HG02973 (cell line): ENCODE results near the gene MRPL14.

Experiments used
- ATAC-seq: cut with Tn5 transposase; IDR thresholded peaks from one replicate; pipeline ENCODE4 v1.9.1; 2021; ENCODE audit warnings: moderate library complexity; ENCODE audit not compliant: unreplicated experiment

The MRPL14 gene

DNA sequence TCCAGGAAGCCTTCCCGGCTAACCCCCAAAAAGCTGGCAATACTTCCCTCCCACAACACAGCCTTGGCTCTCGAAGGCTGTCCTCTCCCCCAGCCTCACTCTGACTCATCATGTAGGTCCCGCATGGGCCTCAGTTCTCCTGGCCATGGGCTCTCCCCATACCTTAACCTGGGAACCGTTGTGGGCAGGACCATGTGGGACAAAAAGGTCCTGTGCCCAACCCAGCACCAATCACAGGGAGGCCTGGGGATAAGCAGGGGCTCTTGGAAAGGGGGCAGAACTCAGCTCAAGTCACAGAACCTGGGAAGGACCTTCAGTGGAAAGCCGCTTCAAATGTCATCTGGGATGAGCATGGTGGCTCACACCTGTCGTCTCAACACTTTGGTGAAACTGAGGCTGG is 45.5 kb downstream of the MRPL14 start:
- ATAC-seq: no peak

DNA sequence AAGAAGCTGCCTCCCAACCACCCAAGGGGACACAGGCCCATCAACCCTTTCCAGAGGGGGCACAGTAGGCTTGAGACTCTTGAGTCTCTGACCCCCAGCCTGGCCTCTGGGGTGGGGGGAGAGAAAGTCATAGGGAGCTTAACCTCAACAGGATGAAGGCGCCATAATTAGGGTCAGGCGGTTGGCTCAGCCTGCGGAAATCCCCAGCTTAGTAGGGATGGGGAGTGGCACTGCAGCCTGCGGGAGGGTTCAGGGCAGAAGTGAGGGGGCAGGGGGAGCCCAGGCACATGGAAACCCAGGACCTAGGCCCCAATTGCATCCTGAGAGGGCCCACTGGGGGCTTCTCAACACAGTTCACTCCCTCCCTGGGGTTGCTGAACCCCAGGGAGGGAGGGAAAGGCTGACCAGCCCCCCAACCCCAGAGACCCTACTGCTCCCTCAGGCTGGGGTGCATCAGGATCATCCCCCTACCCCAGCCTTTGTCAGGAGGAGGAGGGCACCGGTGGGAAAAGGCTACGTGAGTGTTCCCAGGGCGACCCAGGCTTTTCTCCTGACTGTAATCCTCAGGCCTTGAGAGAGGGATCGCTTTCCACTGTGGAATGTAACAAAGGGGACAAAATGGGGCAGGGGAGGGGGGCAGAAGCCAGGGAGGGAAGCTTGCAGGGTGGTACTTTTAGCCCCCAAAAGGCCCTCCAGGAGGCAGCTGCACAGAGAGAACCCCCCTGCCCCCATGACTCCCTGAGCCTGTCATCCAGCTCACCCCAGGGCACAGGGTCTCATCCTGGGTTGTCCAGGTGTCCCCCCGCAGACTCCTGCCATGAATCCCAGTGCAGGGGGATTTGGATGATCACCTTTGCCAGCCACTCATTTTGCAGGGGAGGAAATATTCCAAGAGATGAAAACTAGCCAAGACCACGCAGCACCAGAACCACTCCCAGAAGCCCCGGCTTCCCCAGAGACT is 46.4 kb downstream of the MRPL14 start:
- no peak for ATAC-seq

DNA sequence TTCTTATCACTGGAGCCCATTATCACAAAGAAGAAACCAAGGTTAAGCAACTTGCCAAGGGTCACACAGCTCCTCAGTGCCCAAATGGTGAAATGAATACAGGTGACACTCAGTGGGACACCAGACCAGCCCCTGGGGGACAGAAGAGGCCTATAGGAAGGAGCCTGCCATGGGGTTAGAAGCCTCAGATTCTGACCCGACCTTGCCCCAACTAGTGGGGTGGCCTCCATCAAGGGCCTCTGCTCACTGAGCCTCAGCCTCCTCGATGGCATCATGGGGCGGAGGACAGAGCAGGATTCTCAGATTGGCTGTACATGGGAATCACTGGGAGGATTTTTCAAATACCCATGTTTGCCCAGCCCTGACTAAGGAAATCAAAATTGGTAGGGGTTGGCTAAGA is 47.6 kb downstream of the MRPL14 start:
- ATAC-seq: no peak

DNA sequence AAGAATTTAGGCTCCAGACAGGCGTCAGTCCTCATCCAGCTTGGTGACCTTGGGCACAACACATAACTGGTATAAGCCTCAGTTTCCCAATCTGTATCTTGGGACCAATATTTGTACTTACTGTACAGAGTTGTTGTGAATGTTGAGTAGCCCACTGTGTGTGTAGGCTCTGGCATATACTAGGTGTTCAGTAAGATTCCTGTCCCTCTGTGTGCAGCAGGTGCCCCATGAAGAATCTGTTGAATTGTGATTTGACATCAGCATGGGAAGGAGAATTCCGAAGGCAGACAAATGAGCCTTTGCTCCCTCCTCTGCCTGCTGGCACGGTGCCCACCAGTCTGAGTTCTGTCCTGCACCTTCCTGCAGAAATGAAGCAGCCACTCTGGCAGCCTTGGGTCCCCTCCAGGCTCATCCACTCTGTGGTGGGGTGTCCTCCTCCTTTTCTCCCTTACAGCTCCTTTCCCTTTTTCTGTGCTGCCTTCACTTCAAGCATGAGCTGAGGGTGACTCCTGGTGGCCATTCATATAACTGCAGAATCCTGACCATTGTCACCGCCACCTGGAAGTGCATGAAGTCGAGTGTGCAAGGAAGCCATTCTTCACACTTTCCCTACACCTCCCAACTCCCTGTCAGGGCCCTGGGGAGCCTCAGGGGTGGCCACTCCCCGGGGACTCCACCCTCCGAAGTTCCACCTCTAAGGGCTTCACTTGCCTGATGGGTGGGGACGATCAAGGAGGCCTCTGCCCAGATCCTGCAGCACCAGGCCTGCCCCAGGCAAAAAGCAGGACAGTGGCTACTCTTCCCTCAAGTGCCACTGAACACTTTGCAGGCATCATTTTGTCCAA is 48.2 kb downstream of the MRPL14 start:
- ATAC-seq: no peak

DNA sequence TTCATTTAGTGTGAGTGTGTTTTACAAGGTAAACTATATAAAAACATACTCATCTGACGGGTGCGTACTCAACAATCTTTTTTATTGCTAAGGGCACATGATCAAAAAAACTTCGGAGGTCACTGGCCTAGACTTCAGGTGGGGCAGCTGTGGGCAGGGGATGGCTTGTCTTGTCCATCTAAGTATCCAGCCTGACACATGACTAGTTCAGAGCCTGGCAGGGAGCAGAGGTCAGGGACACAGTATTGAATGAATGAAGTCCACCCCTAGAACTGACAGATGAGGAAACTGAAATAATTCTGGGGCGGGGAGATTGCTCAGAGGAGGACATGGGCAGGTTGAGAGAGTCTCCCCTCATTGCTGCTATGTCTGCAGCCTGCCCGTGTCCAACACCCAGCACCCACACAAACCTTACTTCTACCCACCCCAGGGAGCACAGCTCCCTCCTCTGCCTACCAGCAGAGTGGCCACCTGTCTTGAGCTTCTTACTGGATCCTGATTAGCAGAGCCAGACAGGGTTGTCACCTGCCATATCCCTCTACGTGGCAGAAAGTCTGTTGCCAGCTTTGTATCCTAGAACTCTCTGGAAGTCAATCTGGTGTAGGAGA is 48.9 kb downstream of the MRPL14 start:
- ATAC-seq: no peak

DNA sequence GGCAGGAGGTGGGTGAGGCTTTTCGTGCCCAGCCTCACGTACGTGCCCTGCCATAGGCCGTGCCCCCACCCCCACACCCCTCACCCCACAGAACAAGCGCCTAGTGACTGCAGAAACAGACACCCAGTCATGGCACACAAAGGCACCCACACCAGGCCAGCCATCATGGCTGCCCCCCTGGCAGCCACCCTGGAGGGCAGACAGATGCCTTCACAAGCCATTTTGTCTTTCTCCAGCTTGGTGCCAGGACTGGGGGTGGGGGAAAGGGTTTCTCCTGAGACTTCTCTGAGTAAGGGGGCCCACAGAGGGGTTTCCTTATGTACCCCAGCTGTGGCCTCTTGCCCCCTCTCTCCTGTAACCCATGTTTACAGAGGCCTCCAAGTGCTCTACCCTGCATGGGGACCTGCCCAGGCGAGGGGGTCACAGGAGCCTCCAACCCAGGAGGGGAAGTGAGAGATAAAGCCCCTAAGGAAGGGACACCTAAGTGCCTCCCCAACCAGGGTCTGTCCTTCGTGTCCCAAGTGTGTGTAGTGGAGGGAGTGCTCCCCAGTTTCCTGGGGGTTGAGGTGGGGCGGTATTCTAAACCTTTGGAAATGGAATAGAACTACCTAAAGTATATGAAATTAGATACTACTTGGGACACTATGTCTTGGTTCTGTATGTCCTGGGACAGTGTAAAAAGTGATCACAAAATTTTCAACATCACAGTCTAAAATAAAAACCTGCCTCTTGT is 49.9 kb downstream of the MRPL14 start:
- ATAC-seq: no peak

DNA sequence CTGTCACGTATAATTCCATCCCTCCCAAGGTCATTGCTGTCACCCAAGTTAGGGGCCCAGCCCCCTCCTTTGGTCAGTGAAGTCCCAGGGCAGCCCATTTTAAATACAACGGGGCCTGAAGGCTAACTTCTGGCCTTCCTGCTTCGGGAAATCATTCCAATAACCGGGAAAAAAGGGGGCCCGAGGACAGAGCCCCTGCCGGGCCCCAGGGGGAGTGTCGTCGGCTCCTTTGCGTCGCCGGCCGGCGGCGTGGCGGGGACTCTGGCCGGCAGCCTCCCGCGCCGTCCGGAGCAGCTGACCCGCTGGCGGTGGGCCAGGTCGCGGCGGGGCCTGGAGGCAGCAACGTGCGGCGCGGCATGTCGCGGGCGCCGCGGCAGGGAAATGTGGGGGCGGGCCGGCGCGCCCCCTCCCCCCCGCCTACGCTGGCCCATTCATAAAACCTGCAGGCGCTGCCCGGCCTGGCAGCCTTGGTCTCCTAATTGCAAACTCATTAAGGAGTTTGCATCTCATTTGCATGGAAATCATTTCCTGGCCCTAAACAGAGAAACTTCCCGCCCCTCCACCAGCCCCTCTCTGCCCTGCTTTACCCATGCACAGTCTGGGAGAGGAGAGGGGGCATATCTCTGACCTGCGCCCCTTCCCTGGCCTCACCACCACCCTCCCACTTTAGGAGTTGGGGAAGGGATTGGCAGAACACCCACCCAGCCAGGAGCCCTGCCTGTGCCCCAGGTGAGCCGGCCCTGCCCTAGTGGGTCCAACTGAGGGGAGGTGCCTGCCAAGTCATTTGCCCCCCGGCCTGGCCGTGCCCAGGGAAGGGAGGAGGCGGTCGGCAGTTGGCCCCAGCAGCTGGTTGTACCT is 50.7 kb downstream of the MRPL14 start:
- no peak for ATAC-seq

DNA sequence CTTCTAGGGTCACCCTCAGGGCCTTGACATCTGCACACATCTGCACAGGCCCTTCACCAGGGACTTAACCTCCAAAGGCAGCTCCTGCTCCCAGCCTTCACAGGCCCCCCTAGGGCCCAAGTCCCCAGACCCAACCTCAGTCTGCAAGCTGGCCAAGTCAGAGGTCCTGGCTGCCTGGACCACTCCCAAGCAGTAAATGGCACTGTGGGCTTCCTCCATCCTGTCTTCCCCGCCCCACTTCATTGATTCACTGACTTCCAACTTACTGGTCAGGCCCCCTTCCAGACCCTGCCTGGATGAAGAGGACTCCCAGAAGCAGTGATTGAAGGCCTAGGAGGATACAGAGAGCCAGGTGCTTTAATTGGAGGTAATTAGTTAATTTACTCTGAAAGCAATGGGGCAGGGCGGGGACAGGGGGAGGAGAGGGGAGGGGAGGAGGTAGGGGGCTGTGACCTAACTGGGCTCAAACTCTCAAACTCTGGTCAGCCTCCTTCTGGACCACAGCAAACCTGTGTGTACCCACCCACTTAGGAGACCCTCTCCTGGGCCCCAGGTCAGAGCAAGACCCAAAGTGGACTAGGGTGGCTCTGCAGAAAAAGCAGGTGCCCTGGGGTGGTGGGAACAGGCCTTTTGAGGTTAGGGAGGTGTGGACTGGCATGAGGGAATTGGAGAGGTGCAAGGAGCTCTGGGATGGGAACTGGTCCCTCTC is 51.5 kb downstream of the MRPL14 start:
- ATAC-seq: no peak

DNA sequence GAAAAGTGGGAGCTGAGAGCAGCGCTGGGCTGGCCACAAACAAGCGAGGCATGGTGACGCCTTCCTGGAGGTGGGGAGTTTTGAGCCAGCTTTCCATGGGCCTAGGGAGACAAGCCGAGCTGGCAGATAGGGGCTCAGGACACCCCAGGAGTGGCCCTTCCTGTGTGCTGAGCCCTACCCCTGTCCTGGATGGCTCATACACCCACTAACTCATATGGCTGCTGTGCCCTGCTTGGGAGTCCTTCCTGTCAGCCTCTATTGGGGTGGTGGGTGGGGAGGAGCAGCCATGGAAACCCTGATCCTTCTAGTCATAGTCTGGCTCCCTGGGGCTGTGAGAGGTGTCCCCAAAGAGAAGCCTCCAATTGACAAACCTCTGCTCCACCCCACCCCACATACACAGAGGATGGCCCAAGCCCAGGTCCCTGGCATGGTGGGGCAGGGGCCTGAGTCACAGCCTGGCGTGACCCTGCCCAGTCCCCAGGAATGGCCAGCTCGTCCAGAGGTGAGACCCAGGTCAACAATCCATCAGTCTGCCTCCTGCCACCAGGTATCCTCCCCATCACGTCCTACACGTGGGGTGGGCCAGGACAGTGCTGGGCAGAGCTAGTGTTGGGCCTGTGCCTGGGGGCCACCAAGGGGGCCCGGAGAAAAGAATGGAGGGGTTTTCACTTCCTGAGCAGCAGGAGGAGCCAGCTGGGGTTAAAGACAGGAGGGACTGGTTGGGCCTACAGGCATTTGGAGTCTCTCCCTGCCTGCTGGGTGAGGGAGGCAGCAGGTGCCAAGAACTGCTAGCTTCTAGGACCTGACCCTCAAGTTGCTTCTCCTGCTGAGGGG is 52.2 kb downstream of the MRPL14 start:
- ATAC-seq: no peak

DNA sequence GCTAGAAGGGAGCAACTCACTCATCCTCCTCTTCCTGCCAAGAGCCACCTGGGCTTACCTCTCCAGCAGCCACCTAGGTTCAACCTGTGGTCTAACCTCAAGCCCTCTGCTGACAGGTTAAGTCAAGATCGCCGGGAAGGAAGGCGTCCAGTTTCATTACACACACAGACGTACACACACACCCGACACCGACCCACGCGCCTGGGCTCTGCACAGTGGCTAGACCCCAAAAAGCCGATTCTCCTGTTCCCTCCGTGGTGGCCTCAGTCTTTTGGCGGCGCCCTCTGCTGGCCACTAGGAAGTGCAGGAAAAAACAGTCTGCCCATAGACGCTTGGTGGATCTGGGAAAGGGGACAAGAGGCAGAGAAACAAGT is 52.8 kb downstream of the MRPL14 start:
- ATAC-seq: peak; percentile 36

DNA sequence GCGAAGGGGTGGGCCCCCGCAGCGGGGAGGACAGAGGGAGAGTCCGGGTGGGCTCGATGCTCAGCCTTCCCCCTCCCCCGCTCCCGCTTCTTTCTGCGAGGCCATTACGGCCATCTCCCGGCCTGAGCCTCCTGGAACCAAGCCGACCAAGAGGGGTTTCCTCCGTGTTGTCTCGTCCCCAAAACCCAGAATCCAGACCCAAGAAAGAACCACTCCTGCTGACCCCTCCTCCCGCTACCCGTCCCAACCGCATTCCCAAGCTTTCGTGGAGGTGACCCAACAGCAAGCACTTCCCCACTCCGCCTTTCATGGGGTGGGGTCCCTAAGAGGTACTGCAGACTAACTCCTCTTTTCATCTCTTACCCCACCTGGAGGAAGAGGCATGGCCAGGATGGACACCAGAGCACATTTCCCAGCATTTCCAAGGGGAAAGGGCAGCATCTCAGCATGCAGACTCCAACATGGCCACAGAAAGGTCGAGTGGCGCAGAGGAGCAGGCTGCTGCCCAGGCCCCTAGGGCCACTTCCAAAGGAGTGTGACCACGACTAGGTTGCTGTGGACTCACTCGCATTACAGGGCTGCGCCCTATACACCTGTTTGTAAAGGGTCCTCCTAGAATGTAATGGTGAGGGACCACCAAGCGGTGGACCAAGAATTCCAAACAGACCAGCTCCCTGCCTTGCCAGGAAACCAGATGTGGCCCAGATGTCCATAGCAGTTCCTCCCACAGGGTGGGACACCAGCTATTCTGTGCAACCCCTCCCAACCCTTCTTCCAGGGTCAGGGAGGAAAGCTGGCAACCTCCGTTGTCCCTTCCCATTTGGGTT is 53.4 kb downstream of the MRPL14 start:
- ATAC-seq: peak; percentile 1

DNA sequence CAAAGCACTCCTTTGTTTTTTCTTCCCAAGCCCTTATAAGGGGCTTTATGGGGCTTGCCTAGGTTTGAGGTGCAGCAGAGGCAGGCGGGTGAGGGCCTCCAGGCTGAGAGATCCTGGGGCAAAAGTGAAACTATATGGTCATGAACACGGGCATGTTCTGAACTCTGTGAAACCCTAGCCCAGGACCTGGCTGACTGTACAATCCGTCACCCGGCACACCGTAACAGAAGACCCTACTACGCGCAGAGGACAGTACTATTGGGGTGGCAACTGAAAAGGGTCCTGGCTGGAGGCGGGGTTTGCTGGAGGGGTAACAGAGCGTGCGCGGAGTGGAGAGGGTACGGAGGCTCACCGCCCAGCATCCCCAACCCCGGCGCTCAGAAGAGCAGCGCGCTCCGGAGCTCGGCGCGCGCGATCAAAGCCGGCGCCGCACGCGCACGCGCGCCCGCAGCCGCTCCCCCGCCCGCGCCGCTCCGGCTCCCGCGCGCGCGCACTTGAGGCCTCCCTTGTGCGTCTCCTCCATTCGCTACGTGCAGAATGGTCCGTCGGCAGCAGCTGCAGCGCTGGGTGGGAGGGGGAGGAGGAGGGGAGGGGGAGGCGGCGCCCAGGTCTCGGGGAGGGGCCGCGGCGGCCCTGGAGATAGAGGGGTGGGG is 54.2 kb downstream of the MRPL14 start:
- peak; percentile 44 for ATAC-seq

DNA sequence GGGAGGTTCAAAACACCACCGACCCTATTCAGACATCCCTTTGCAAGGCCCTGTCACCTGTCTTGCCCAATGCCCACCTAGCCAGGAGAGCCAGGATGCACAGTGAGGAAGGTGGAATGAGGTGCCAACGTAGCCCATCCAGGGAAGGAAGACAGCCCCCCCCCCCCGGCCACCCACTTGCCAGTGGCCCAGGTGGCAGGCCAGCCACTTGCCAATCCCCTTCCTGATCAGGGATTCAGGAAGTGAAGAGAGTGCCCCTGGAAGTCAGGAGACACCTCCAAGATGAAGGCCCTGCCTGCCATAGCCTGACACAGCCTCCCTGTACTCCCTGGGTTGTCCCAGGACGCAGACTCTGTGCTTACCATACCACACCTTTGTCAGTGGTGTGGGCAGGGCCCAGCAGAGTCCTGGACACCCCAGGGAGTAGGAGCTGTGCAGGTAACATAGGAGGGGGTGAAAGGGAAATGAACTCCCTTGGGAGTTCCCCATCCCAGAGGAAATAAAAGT is 54.7 kb downstream of the MRPL14 start:
- no peak for ATAC-seq

DNA sequence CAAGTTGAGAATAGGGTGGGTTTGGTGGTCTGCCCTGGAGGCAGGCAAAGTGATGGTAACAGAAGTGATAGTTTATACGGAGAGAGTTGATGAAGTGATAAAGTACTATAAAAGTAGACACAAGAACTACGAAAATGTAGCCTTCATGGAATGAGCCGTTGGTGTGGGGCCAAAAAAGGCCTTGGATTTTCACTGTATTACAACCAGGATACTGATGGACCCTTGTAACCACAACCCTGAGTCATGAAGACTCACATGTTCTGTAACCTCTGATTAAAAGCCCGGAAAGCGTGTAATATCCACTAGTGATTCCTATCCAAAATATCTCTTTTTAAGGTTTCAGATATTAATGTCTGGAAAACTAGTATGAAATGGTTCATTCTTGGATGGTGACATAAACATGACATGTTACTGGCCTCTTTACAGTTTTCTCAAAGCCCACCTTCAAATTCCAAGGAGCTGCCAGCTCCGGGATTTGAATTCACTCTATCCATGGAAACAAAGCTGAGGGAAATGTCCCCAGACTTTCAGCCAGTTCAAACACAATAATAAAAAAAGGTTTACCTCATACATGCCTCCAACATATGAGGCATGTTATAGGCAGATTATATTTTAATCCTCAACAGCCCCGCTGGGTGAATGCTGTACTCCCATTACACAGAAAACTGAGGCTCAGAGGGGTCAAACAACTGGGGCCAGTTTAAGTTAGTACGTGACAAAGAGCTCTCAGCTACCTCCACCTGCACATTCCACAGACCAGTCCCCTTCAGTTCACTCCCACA is 55.4 kb downstream of the MRPL14 start:
- ATAC-seq: no peak

DNA sequence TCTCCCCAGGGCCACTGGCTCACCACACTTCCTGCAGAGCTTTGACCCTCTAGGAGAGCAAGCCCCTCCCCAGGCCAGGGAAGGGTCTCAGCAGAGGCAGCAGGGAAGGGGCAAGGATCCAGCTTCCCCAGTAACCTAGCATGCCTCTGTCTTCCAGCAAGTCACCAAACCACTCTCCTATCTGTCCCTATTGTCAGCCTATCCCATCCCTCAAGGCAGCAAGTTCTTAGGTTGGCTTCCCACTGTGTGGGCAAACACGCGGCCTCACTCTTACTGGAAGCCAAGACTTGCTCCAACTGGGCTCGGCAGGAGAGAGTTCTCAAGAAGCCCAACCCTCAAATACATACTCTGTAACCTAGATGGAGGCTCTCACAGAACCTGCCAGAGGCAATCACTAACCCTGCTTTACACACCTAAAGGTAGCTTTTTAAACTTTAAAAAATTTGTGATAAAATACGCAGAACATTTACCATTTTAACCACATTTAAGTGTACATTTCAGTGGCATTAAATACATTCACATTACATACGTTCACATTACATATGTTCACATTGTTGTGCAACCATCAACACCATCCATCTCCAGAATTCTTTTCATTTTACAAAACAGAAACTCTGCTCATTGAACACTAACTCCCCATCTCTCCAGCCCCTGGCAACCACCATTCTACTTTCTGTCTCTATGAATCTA is 58.5 kb downstream of the MRPL14 start:
- no peak for ATAC-seq
